ENCODE measurements around the gene COMMD4. TPM values are rescaled to one million over a fixed set of nuclear protein-coding genes. Genes with fewer than 3 reads are reported as not detected.
"Not testable (repeated sequence)": the region's sequence is repeated elsewhere in the genome, so short reads cannot be mapped to it uniquely, and the experiment has no call there.

COMMD4 gene
- total RNA-seq, 1 donor from 2014 or later: 95.6 TPM

GRCh38 chr15:75306188-75306587, 29.7 kb upstream of the COMMD4 start:
- H3K9me3 Mint-ChIP-seq (ENCODE audit: low read depth): no peaks in the 10 kb centered on the region
- DNase-seq (ENCODE audit: low spot score, unreplicated experiment): no peak
- TF ChIP-seq, protein P1, sequence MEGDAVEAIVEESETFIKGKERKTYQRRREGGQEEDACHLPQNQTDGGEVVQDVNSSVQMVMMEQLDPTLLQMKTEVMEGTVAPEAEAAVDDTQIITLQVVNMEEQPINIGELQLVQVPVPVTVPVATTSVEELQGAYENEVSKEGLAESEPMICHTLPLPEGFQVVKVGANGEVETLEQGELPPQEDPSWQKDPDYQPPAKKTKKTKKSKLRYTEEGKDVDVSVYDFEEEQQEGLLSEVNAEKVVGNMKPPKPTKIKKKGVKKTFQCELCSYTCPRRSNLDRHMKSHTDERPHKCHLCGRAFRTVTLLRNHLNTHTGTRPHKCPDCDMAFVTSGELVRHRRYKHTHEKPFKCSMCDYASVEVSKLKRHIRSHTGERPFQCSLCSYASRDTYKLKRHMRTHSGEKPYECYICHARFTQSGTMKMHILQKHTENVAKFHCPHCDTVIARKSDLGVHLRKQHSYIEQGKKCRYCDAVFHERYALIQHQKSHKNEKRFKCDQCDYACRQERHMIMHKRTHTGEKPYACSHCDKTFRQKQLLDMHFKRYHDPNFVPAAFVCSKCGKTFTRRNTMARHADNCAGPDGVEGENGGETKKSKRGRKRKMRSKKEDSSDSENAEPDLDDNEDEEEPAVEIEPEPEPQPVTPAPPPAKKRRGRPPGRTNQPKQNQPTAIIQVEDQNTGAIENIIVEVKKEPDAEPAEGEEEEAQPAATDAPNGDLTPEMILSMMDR (IDR thresholded peaks at IDR 0.05; ENCODE audit: unreplicated experiment): no peak
- H3K27me3 Mint-ChIP-seq: peaks cover 53% of the 10 kb centered on the region
- H3K4me3 Mint-ChIP-seq (ENCODE audit: low read depth): no peak overlapping the region
- H3K4me1 Mint-ChIP-seq (ENCODE audit: low read depth): no peaks in the 10 kb centered on the region
- no peak overlapping the region for H3K27ac Mint-ChIP-seq
- H3K36me3 Mint-ChIP-seq (ENCODE audit: insufficient read depth): no peaks in the 10 kb centered on the region

- Mint-ChIP-seq H3K4me3 (ENCODE audit: low read depth) (no peak overlapping the region), H3K27ac (no peak overlapping the region), H3K9me3 (ENCODE audit: low read depth) (no peaks in the 10 kb centered on the region), H3K4me1 (ENCODE audit: low read depth) (no peaks in the 10 kb centered on the region), H3K36me3 (ENCODE audit: insufficient read depth) (no peaks in the 10 kb centered on the region), H3K27me3 (peaks cover 58% of the 10 kb centered on the region)
- TF ChIP-seq, protein P1 (IDR thresholded peaks at IDR 0.05; ENCODE audit: unreplicated experiment): peak; percentile 60
- peak; percentile 44 for DNase-seq (ENCODE audit: low spot score, unreplicated experiment)
Observed at GRCh38 chr15:75307778-75308390, 28.0 kb upstream of the COMMD4 start.

- Mint-ChIP-seq H3K4me1 (ENCODE audit: low read depth) (no peaks in the 10 kb centered on the region), H3K27me3 (peaks cover 48% of the 10 kb centered on the region), H3K36me3 (ENCODE audit: insufficient read depth) (no peaks in the 10 kb centered on the region), H3K27ac (no peak overlapping the region), H3K9me3 (ENCODE audit: low read depth) (no peaks in the 10 kb centered on the region), H3K4me3 (ENCODE audit: low read depth) (no peak overlapping the region)
- no peak for DNase-seq (ENCODE audit: low spot score, unreplicated experiment)
- TF ChIP-seq, protein P1 (IDR thresholded peaks at IDR 0.05; ENCODE audit: unreplicated experiment): no peak
Observed at GRCh38 chr15:75309711-75310110, 26.2 kb upstream of the COMMD4 start.

- H3K4me3 Mint-ChIP-seq (ENCODE audit: low read depth); H3K36me3 Mint-ChIP-seq (ENCODE audit: insufficient read depth); H3K4me1 Mint-ChIP-seq (ENCODE audit: low read depth); H3K27ac Mint-ChIP-seq; DNase-seq (ENCODE audit: low spot score, unreplicated experiment); H3K9me3 Mint-ChIP-seq (ENCODE audit: low read depth): not testable (repeated sequence)
- H3K27me3 Mint-ChIP-seq: peaks cover 37% of the 10 kb centered on the region
Observed at GRCh38 chr15:75312548-75312947, 23.3 kb upstream of the COMMD4 start.

DNA sequence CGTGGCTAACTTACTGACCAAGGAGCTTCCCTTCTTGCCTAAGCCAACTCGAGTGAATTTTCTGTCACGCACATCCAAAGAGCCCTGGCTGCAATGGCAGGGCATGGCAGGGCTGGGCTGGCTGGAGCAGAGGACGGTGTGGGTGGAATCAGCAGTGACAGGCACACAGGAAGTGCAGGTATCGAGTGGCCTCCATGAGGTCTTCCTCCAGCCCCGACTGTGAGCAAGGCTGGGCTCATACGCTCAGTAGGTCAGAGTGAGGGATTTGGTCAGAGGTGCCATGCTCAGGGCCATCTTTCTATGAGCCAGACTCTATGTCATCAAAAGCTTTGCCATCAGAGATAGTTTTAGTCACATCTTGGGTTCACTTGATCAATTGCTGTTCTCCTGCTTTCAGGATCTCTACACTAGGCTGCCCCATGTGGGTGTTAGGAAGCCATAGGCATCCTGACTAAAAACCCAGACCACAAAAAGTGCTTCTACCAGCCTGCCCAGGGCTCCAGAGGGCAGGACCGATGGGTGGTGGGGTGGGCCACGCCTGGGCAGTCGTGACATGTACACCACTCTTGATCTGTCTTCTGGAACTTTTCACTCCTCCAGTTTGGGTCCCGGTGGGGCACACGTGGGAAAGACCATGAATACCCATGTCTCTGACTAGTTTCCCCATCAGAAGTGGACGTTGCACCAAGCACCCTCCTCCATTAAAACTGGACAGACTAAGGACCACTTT, 22.6 kb upstream of the COMMD4 start:
- Mint-ChIP-seq H3K4me3 (ENCODE audit: low read depth) (no peak overlapping the region), H3K27ac (no peak overlapping the region), H3K9me3 (ENCODE audit: low read depth) (no peaks in the 10 kb centered on the region), H3K36me3 (ENCODE audit: insufficient read depth) (no peaks in the 10 kb centered on the region), H3K27me3 (peaks cover 29% of the 10 kb centered on the region), H3K4me1 (ENCODE audit: low read depth) (no peaks in the 10 kb centered on the region)
- TF ChIP-seq, protein P1 (IDR thresholded peaks at IDR 0.05; ENCODE audit: unreplicated experiment): no peak
- DNase-seq (ENCODE audit: low spot score, unreplicated experiment): no peak

Measured in progenitor cell of endocrine pancreas (in vitro differentiated cells).